ENCODE measurements around the gene RS1. TPM values are rescaled to one million over a fixed set of nuclear protein-coding genes. Genes with fewer than 3 reads are reported as not detected.

Gene RS1
- total and polyA plus RNA-seq, 2 donors (not counting 3 experiments of a cell fraction or from before 2014, with no cell fraction given) = not detected

GRCh38 chrX:18682979-18683387 is 11.1 kb upstream of the RS1 start:
- Histone ChIP-seq H2AFZ (ENCODE audit: low read depth, low read length) (no peak overlapping the region), H3K9me3 (replicated peaks; ENCODE audit: control insufficient read depth, insufficient read depth, low read length) (no peaks in the 10 kb centered on the region), H3K79me2 (ENCODE audit: control insufficient read depth, insufficient read depth, low read length) (no peaks in the 10 kb centered on the region), H3K4me3 (replicated peaks in 1 of 3; ENCODE audit: insufficient read depth in 1 of 3, low read depth in 1 of 3, low read length in 3 of 3) (no peak overlapping the region), H4K20me1 (replicated peaks; ENCODE audit: control insufficient read depth, extremely low read depth, insufficient read depth, low read length) (no peaks in the 10 kb centered on the region), H3K36me3 (ENCODE audit: control insufficient read depth in 2 of 2, extremely low read depth in 1 of 2, insufficient read depth in 2 of 2, low read length in 2 of 2) (no peaks in the 10 kb centered on the region), H3K9me1 (replicated peaks; ENCODE audit: control insufficient read depth, extremely low read depth, insufficient read depth, low read length) (no peaks in the 10 kb centered on the region), H3K4me1 (ENCODE audit: control insufficient read depth, extremely low read depth, insufficient read depth, low read length) (no peaks in the 10 kb centered on the region), H3K9ac (replicated peaks; ENCODE audit: extremely low read depth, insufficient read depth, low read length) (no peak overlapping the region), H3K27me3 (ENCODE audit: control insufficient read depth in 2 of 2, insufficient read depth in 2 of 2, low read length in 2 of 2) (peaks cover 0 to 1% of the 10 kb centered on the region in 2 experiments), H3K27ac (ENCODE audit: insufficient read depth, low read depth, low read length) (no peak overlapping the region), H3K4me2 (ENCODE audit: insufficient read depth, low read length) (no peak overlapping the region)
- POLR2A ChIA-PET = no interaction called here
- dilution Hi-C loops (cut with MboI; ENCODE audit: extremely low pct_ligation_motif_present, low sequenced_read_pairs) = no loop called here
- FAIRE-seq = no peak
- TF ChIP-seq MYC (IDR thresholded peaks at IDR 0.05; ENCODE audit: low read depth, low read length) (no peak), MAX (IDR thresholded peaks at IDR 0.05; ENCODE audit: insufficient read depth, insufficient read length) (no peak), FOS (IDR thresholded peaks at IDR 0.05; ENCODE audit: borderline replicate concordance, insufficient read depth, low read length) (no peak), POLR2A (IDR thresholded peaks at IDR 0.05; ENCODE audit: low read depth, low read length) (no peak), CTCF (IDR thresholded peaks at IDR 0.05; ENCODE audit: extremely low read depth in 1 of 2, insufficient read depth in 1 of 2, low read depth in 1 of 2, low read length in 2 of 2) (no peak), POLR2AphosphoS5 (IDR thresholded peaks at IDR 0.05; ENCODE audit: insufficient read depth, low read depth, low read length) (no peak), JUN (IDR thresholded peaks at IDR 0.05; ENCODE audit: borderline replicate concordance, insufficient read depth, insufficient read length, low read depth) (no peak)
- DNase-seq (ENCODE audit: low read depth, low spot score) = no peak
- CTCF ChIA-PET = no interaction called here
- intact Hi-C loops (cut with micrococcal nuclease) = no loop called here
- BruUV-seq (replicated peaks) = no TSS peak

Measured in endothelial cell of umbilical vein (primary cell).